ENCODE results near the gene KRTAP25-1.

KRTAP25-1 gene

GRCh38 chr21:30255679-30256078 is 33.6 kb downstream of the KRTAP25-1 start:
- in situ Hi-C loops (cut with MboI; ENCODE audit: low pct_unique_long_range_greater_than_20kb, low sequenced_read_pairs) = no loop called here
- no peak for DNase-seq

- in situ Hi-C loops (cut with MboI; ENCODE audit: low pct_unique_long_range_greater_than_20kb, low sequenced_read_pairs) = no loop called here
- no peak for DNase-seq
Measured at GRCh38 chr21:30251781-30252180, 37.5 kb downstream of the KRTAP25-1 start.

- in situ Hi-C loops (cut with MboI; ENCODE audit: low pct_unique_long_range_greater_than_20kb, low sequenced_read_pairs) = no loop called here
- DNase-seq = no peak
Measured at GRCh38 chr21:30249936-30250335, 39.4 kb downstream of the KRTAP25-1 start.

- no peak for DNase-seq
- in situ Hi-C loops (cut with MboI; ENCODE audit: low pct_unique_long_range_greater_than_20kb, low sequenced_read_pairs) = no loop called here
Measured at GRCh38 chr21:30248844-30249243, 40.5 kb downstream of the KRTAP25-1 start.

- no peak for DNase-seq
- in situ Hi-C loops (cut with MboI; ENCODE audit: low pct_unique_long_range_greater_than_20kb, low sequenced_read_pairs) = no loop called here
Measured at GRCh38 chr21:30245061-30245460, 44.3 kb downstream of the KRTAP25-1 start.

- DNase-seq = no peak
- in situ Hi-C loops (cut with MboI; ENCODE audit: low pct_unique_long_range_greater_than_20kb, low sequenced_read_pairs) = no loop called here
Measured at GRCh38 chr21:30243691-30244090, 45.6 kb downstream of the KRTAP25-1 start.

- in situ Hi-C loops (cut with MboI; ENCODE audit: low pct_unique_long_range_greater_than_20kb, low sequenced_read_pairs) = no loop called here
- no peak for DNase-seq
Measured at GRCh38 chr21:30240661-30241060, 48.7 kb downstream of the KRTAP25-1 start.

Measured in KBM-7 (cell line).